Choroid plexus epithelial cell (primary cell): ENCODE measurements around the gene KDM3A.
A peak's percentile ranks its signal among the peaks of the same experiment; 100 is the strongest.

Source experiments
- DNase-seq: peaks from one replicate; pipeline ENCODE4 v3.0.0-alpha.2; 2010; ENCODE audit warnings: low read depth
- H3K4me3 ChIP-seq: 2 replicates; pipeline ENCODE4 v1.5.1; 2011; ENCODE audit warnings: low read depth, mild to moderate bottlenecking, control low read depth, low read length, moderate library complexity
- TF ChIP-seq, protein P1 (sequence below): conservative IDR thresholded peaks from 2 replicates; pipeline ENCODE4 v1.5.1; 2011; ENCODE audit warnings: low read depth, mild to moderate bottlenecking, control low read depth, inconsistent platforms, low read length, moderate library complexity

Gene KDM3A

GRCh38 chr2:86512892-86513291 is 71.7 kb downstream of the KDM3A start:
- TF ChIP-seq, protein P1, sequence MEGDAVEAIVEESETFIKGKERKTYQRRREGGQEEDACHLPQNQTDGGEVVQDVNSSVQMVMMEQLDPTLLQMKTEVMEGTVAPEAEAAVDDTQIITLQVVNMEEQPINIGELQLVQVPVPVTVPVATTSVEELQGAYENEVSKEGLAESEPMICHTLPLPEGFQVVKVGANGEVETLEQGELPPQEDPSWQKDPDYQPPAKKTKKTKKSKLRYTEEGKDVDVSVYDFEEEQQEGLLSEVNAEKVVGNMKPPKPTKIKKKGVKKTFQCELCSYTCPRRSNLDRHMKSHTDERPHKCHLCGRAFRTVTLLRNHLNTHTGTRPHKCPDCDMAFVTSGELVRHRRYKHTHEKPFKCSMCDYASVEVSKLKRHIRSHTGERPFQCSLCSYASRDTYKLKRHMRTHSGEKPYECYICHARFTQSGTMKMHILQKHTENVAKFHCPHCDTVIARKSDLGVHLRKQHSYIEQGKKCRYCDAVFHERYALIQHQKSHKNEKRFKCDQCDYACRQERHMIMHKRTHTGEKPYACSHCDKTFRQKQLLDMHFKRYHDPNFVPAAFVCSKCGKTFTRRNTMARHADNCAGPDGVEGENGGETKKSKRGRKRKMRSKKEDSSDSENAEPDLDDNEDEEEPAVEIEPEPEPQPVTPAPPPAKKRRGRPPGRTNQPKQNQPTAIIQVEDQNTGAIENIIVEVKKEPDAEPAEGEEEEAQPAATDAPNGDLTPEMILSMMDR = no peak

DNA sequence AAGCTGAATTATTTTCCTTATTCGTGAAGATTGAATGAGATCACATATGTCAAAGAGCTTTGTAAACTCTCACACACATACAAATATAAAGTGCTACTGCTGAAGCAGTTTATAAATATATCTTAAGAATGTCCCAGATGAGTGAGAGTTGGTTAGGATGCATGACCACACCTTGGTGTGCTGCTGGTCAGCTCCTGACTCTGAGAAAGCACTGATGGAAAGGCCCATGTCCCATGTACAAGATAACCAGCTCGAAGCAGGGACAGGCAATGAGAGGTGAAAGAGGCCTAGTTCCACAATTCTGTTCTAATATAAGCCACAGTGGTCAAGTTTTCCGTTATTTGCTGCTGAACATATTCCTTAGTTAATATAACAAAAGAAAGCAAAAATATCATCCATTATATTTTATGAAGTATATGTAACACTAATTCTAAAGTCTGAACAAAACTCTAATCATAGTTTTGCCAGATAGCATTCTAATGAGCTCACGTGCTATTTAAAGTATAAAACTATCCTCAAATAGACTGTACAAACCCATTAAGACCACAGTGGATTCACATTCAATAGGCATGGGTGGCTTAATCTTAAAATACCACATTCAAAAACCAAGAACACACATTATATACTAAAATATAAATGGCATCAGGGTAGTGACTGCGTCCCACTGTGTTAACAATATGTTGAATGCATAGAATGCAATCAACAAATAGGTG is 72.9 kb downstream of the KDM3A start:
- no peak for DNase-seq
- H3K4me3 ChIP-seq = no peak overlapping the region
- TF ChIP-seq, protein P1 = no peak

More at GRCh38 chr2:86512892-86513291, 71.7 kb downstream of the KDM3A start:
- H3K4me3 ChIP-seq = no peak overlapping the region
- DNase-seq = no peak

- DNase-seq = peak; percentile 43
- H3K4me3 ChIP-seq = no peak overlapping the region
- TF ChIP-seq, protein P1 = peak; percentile 70
Observed at GRCh38 chr2:86518481-86518880, 77.3 kb downstream of the KDM3A start.

DNA sequence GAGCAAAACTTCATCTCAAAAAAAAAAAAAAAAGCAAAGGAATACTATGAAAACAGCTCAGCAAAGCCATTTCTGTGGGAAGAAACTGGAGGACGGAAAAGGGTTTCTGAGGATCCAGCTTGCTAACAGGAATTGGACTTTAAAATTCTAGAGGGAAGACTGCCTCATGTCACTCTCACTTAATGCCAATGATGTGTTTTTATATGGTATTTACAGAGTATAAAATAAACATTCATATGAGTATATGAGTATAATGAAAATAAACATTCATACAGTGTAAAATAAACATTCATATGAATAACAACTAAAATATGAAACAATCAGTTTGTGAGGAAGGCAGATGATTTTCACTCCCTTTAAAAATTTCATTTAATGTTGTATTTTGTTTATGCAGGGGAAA is 78.2 kb downstream of the KDM3A start:
- TF ChIP-seq, protein P1 = no peak
- no peak for DNase-seq

GRCh38 chr2:86520153-86520552 is 79.0 kb downstream of the KDM3A start:
- H3K4me3 ChIP-seq = no peak overlapping the region
- DNase-seq = no peak
- TF ChIP-seq, protein P1 = peak; percentile 4

More for the DNA sequence above, 78.2 kb downstream of the KDM3A start:
- H3K4me3 ChIP-seq = no peak overlapping the region

GRCh38 chr2:86521922-86522321 is 80.8 kb downstream of the KDM3A start:
- H3K4me3 ChIP-seq = no peak overlapping the region
- DNase-seq = no peak
- TF ChIP-seq, protein P1 = no peak

DNA sequence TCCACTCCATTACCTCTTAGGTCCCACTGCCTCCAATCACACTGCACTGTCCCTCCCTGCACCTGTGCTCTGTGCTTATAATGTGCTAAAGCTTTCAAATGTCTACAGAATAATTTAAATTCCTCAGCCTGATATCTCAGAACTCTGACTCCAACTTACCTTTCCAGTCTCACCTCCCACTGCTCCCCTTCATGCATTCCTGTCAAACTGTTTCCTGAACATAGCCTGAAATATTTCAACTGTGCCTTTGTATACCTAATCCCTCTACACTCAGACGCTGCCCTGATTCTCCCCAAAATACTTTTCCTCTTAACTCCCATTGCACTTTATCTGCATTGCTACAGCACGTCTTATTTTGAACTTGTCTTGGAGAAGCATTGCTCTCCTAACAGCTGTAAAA is 81.5 kb downstream of the KDM3A start:
- H3K4me3 ChIP-seq = no peak overlapping the region
- DNase-seq = no peak

More for the DNA sequence above, 81.5 kb downstream of the KDM3A start:
- TF ChIP-seq, protein P1 = no peak
